Tibial nerve (tissue), 4 donors: ENCODE results near the gene ADAMTS4.

Experiments used
- CTCF ChIP-seq, 5 experiments: fragments of 200-600 bp in 3 of 5; fragments of 450-650 bp in 2 of 5; sonication (generic) in 3 of 5; IDR thresholded peaks; one replicate each; pipeline ENCODE4 v1.5.1; 2016 to 2019; ENCODE audit warnings: antibody characterized with exemption in 5 of 5, mild to moderate bottlenecking in 3 of 5, moderate library complexity in 2 of 5
- EP300 ChIP-seq, 2 donors: sonication (generic); formaldehyde crosslinking; IDR thresholded peaks; one replicate each; pipeline ENCODE4 v1.6.1; 2017; ENCODE audit warnings: antibody characterized with exemption in 2 of 2, mild to moderate bottlenecking in 1 of 2
- POLR2A ChIP-seq, 2 donors: fragments of 450-650 bp; IDR thresholded peaks; one replicate each; pipeline ENCODE4 v1.6.1; 2017; ENCODE audit warnings: antibody characterized with exemption in 2 of 2, mild to moderate bottlenecking in 2 of 2, moderate library complexity in 2 of 2

- TF ChIP-seq POLR2A (IDR thresholded peaks at IDR 0.05) (no peak), EP300 (IDR thresholded peaks at IDR 0.05) (no peak), CTCF (IDR thresholded peaks at IDR 0.05) (no peak)
These were observed 22.3 kb downstream of the ADAMTS4 start for GRCh38 chr1:161176468-161177111.
